Stimulated activated CD8-positive, alpha-beta memory T cell treated with anti-CD3 and anti-CD28 coated beads, Interleukin-4, amount 100 ng/mL, for 4 hours (primary cell): Measurements from ENCODE around the gene TPX2.

Source experiments
- DNase-seq, 2 donors: peaks; one replicate each; pipeline ENCODE4 v3.0.0-alpha.2; 2020; ENCODE audit warnings: low read depth in 2 of 2, low spot score in 1 of 2

The TPX2 gene

DNA sequence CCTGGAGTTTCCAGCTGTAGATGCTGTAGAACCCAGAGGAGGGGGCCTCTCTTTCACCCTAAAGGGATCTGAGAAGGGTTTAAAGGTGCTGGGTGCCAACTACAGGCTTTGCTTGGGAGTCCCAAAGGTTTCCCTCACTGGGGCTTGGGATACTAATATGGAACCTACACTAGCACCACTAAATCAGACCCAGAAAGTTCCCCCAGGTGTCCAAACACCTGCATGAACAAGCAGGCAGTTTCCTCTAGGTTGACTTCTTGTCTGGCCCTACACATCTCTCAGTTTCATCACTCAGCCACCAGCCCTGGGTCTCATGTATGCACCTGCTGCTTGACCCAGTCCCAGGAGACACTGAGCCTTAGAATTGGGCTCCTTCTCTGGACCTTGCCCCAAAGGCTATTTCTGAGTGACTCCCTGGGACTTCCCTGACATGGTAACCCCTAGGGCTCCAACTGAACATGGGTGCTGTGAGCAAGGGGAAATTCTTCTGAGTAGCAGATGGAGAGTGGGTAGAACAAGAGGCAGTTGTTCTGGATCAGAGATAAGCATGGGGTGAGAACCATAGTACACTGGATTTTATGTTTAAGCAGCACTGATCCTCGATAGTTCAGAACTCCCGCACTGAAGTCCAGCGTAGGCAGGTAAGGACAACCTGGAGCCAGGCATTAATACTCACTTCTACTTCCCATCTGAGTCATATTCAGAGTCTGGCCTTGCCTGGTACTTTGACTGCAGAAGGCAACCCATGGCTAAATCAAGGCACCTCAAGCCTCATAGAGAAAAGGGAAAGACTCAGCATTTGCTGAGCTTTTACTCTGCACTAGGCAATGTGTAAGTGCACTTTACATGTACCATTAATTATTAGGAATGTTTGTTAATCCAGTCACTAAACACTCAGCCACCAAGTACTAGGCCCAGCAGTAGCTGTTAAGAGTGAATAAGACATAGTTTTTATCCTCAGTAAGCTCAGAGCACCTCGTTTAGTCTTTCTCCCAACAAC lies 33.2 kb upstream of the TPX2 start:
- DNase-seq: no peak

DNA sequence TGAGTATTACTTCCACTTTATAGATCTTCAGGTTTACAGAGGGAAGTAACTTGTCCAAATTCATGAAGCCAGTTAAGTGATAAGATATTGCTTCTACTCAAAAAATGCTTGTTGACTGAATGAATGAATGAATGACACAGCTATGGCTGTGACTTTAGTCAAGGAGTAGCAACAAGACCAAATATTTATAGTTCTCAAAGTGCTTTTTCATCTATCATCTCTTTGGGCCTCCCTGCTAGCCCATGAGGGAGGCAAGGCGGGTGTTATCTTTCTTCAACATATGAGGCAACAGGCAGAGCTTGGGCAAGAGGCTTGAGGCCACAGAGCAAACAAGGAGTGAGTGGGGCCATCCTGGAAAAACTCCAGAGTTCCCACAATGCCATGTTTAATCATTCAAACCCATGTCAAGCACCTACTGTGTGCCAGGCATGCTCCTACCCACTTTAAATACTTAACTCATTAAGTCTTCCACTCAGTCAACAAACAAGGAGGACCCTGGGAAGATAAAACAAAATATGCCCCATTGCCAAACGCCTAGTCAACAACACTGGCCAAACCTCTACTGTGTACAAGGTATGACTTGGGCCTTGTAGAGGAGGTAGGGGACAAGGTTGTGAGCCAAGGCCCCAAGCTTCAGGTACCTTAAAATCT lies 32.4 kb upstream of the TPX2 start:
- no peak for DNase-seq

- no peak for DNase-seq
Measured at GRCh38 chr20:31707258-31707615, 31.9 kb upstream of the TPX2 start.

GRCh38 chr20:31707994-31708735 lies 30.9 kb upstream of the TPX2 start:
- no peak for DNase-seq

- DNase-seq: no peak
Measured at GRCh38 chr20:31708736-31709534, 30.2 kb upstream of the TPX2 start.

DNA sequence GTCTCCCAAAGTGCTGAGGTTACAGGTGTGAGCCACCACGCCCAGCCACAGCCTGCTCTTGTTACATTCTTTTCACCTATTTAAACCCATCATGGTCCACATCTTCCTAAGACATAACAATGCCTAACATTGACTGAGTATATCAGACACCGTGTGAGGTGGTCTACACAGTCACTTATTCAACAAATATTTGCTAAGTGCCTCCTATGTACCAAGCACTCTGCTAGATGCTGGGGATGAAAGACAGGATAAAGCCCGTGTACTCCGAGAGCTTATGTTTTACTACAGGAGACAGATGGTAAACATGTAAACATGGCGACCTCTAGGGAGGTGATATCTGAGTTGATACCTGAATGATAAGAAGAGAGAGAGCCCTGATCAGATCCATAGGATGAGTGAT lies 29.2 kb upstream of the TPX2 start:
- no peak for DNase-seq

- no peak for DNase-seq
Measured at GRCh38 chr20:31710423-31711108, 28.5 kb upstream of the TPX2 start.

GRCh38 chr20:31711179-31712111 lies 27.6 kb upstream of the TPX2 start:
- DNase-seq: no peak

GRCh38 chr20:31712112-31712553 lies 27.0 kb upstream of the TPX2 start:
- no peak for DNase-seq

DNA sequence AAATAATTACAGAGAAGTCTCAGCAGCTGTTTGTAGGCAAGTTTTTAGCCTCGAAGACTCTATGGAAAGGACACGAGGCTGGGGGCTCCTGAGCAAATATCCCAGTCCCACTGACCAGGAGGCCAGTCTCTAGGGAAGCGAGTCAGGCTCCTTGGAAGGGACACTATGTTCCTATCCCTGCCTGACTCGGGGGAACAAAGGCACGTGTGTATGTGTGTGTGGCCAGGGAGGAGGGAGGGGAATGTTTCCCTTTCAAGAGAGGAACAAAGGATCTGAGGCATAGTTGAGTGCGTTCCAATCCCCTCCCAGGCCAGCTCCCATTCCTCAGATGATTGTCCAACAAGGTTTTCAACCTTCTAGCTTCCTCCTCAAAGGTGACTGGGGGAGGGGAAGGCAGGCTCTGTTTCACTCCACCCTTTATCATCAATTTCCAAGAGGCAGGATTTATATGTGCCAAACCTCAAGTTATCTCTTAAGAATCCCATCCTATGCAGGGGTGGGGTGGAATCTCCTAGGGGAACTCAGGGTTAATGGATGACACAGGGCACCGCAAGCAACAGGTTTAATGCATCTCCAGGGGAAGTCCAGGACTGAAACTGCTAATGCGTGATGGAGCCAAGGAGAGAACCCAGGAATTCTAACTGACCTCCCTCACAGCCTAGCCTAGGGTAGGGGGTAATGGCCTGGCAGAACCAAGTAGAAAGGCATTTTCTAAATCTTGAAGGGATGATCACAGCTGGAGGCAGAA lies 26.4 kb upstream of the TPX2 start:
- DNase-seq: no peak

DNA sequence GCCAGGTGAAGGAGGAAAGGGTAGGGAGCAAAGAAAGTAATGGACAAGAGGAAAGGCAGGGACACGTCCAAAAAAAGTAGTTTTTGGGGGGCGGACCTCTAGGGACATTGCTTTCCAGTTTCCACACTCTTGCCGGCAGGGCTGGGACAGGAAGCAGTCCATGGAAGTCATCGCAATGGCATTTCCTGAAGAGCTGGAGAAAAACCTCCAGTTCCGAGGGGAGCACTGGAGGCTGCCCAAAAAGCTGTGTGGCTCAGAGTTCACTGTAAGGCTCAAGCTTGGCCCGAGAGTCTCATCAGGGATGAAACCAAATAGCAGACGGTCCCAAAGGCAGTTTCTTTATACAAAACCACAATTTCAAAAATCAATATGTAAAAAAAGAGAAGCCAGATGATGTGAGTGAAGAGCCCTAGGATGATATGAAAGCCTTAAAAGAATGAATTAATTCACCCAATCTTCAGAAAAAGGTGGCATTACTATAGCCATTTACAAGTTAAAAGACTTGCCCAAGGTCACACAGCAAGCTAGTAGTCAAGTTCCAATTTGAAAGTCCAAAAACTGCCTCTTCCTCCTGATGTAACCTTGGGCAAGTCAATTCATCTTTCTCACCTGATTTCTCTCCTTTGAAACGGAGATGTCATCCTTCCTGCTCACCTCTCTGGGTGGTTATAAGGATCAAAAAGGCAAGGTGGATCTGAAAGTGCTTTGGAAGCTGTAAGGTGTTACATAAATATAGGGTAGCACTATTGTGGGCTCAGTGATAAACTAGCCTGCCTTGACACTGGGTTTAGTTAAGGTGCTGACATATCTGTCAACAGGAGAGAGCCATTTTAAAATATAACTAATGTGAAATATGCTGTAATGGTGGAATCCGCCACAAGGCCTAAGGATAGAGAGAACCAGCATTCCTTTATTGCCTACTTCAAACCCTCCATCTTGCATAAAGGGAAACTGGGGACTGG lies 25.5 kb upstream of the TPX2 start:
- DNase-seq: no peak

GRCh38 chr20:31715766-31716165 lies 23.3 kb upstream of the TPX2 start:
- no peak for DNase-seq

GRCh38 chr20:31716351-31716750 lies 22.7 kb upstream of the TPX2 start:
- DNase-seq: no peak

DNA sequence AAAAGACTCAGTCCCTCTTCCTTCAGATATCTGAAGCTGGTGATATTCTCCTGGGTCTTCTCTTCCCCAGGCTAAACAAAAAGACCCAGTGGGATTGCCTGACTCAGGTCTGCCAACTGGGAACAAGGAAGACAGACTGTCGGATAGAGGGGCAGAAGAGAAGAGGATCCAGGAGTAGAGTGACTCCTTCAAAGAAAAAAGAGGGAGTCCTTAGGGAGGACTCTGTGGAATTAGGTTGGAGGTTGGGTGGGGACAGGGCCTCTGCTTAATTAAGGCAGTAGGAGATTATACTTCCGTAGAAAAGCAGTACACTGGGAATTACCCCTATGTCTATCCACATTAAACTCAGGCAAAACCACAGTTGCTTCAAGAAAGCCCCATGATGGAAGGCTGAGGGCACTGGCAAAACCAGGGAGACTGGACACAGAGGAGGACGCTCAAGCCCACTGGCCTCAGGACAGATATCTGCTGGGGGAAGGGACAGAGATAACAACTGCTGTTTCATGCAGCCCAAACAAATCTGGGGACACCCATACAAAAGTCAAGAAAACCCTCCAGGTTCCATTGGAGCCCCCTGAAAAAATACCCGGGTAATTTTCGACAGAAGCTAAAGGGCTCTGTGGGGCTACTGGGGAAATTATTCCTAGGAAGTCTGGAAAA lies 22.1 kb upstream of the TPX2 start:
- DNase-seq: no peak

DNA sequence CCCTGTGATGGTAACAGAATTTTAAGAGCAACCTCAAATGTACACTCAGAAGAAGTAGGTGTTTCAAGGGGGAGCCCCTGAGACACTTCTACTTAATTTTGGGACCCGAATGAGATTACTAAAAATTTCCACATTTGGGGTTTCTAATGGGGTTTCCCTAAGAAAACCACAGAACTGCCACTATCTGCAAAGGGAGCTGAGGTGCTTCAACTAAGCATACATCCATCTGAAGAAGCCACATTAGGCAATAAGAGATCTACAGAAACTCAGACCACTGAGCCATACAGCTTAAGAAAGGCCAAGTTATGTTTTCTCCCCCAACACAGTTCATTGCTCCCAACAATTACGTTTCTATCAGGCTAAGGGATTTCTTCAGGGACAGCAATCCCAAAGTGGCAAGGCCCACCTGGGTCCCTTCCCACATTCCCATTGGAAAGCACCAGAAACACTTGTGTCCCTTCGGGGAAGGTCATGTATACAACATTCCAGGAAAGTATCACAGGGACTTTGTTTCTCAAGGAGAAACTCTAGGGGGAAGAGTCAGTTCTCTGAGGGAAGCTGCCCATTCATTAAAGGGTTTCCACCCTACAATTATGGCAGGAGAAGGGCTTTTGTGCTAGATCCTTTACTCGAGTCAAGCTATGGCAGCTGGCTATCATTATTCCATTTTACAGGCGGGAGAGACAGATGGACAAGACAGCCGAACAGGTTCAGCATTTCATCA lies 21.4 kb upstream of the TPX2 start:
- no peak for DNase-seq

DNA sequence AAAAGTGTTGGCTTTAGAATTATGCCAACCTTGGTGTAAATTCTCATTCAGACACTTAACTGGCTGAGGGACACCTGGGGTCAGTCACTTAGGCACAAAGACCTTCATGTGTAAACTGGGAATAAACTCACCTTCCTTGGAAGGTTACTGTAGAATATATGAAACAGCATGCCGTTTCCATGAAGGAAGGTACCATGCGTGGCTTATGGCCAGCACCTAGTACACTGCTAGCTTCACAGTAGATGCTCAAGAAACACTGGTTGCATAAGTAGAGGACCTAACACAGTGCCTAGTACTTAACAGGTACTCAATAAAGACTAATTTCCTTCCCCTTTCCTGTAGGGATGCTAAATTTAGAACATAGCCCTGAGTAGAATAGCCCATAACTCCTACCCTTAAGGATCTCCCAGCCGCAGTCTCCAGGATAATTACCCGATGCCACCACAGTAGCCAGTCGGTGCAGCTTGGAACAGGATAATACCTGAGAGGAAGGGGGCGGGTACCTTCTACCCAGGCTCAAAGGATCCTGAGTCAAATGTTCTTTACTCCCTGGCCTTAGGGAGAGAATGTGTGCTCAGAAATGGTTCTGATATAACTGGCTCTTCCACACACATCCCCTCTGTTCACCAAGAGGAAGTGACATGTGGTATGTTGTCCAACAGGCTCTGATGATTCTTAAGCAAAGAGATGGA lies 20.0 kb upstream of the TPX2 start:
- no peak for DNase-seq
